HG03469 (cell line): Measurements from ENCODE around the gene TJP3.

Experiments
- ATAC-seq: cut with Tn5 transposase; IDR thresholded peaks from one replicate; pipeline ENCODE4 v1.9.1; 2021; ENCODE audit warnings: mild to moderate bottlenecking, moderate library complexity, moderate number of reproducible peaks; ENCODE audit not compliant: unreplicated experiment

TJP3 gene

DNA sequence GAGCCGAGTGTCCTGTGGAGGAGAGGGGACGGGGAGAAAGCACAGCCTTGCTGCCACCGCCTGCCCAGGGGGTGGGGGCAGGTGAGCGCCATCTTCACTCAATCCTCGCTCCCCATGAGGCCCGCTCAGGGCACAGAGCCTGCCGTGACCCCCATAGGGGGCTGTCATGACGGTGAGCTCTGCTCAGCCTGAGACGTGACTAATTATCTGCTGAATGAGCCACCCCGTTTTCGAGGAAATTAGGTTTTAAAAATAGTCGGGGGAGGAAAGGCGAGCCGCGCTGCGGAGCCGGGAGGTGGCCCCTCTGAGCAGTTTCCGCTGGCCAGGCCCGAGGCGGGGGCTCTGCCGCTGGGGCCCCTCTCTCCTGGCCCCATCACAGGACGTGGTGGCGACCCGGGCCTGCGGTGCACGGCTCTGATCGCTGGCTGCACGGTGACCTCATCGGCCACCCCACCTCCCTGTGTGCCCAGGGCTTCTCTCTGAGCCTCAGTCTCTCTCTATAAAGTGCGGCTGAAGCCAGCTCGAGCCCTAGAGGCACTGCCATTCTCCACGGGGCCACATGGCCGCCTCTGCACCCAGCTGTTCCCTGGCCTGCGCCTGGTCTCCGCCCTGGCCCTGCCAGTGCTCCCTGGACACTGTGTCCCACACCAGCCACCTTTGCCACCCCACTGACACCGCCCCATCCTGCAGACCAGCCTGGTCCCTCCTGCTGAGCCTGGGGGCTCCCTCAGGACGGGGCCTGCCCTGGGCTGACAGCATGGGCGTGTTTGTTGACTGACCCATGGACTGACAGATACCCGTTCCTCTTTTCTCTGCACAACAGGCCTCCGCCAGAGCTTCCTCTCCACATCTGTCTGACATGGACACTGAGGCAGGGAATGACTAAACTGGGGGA is 36.3 kb upstream of the TJP3 start:
- no peak for ATAC-seq

DNA sequence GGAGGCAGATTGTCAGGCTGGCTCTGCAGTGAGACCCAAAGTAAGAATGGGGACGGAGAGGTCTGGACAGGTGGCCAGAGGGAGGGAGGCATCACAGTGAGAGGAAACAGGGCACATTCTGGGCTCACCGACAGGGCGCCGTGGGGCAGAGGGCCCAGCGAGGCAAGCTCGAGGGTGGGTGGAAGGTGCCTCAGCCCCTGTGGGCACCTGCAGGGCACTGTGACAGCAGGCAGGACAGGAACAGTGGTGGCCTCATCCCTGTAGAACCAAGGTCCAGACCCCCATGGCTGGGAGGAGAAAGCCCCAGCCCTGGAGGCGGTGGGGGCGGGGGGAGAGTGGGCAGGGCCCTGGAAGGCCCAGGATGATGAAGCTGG is 35.6 kb upstream of the TJP3 start:
- no peak for ATAC-seq

- no peak for ATAC-seq
Observed at GRCh38 chr19:3672993-3673392, 35.2 kb upstream of the TJP3 start.

DNA sequence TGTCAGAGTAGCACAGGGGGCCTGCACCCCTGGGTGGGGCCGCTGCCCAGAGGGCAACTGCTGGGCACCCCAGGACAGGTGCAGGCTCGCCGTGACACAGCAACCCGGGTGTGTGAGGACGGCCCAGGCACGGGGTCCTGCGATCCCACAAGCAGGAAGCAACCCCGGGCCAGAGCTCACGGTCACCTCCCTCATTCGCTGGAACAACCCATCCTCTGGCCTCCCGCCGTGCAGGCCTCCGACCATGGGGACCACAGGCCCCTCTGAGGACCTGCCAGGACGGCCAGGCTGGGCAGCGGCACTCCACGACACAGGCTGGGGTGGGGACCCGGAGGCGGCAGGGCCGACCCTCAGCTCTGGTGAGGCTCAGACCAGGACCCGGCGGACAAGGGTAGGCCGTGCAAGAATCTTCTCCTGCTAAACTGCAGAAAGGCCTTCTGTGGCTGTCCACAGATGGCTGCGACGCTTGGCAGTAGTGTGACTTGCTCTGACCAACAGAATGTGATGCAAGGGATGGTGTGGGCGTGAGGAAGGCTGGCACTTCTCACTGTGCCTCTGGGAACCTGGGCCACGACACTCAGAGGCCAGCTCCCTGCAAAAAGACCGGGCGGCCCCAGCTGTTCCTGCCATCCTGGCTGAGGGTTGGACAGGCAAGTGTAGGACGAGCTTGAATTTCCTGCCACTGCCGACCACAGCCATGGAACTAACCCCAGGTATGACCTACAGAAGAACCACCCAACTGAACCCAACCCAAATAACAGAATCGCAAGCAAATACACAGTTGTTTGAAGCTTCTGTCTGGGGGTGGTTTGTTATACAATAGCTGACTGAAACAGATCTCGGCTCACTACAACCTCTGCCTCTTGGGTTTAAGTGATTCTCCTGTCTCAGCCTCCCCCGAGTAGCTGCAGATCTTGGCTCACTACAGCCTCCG is 34.4 kb upstream of the TJP3 start:
- ATAC-seq, result no peak

- no peak for ATAC-seq
Observed at GRCh38 chr19:3674784-3675543, 33.2 kb upstream of the TJP3 start.

DNA sequence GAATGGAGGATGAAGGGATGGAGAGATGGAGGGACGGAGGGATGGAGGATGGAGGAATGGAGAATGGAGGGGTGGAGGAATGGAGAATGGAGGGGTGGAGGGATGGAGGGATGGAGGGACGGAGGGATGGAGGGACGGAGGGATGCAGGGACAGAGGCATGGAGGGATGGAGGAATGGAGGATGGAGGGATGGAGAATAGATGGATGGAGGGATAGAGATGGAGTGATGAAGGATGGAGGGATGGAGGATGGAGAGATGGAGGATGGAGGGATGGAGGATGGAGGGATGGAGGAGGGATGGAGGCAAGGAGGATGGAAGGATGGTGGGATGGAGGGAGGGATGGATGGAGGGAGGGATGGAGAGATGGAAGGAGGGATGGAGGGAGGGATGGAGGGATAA is 30.0 kb upstream of the TJP3 start:
- ATAC-seq, result no peak

GRCh38 chr19:3679138-3679537 is 29.0 kb upstream of the TJP3 start:
- ATAC-seq, result no peak

GRCh38 chr19:3679581-3679980 is 28.6 kb upstream of the TJP3 start:
- ATAC-seq, result no peak

DNA sequence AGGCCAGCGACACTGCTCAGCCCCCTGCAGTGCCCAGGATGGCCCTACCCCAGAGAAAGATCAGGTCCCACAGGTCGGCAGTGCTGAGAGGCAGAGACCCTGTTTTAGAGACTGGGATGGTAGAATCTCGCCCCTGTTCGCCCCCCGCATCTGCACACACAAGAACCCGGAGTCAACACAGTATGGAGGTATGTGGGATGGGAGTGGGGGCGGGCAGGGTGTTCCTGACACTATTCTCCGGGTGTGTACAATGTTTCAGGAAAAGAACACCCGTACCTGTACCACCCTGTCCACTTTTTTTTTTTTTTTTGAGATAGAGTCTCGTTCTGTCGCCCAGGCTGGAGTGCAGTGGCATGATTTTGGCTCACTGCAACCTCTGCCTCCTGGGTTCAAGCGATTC is 27.2 kb upstream of the TJP3 start:
- ATAC-seq, result no peak

DNA sequence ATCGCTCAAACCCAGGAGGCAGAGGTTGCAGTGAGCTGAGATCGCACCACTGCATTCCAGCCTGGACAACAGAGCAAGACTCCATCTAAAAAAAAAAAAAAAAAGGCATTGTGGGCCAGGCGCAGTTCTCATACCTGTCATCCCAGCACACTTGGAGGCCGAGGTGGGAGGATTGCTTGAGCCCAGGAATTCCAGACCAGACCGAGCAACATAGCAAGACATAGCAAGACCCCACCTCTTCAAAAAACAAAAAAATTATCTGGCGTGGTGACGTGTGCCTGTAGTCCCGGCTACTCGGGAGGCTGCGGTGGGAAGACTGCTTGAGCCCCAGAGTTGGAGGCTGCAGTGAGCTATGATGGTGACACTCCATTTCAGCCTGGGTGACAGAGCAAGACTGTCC is 25.9 kb upstream of the TJP3 start:
- ATAC-seq, result no peak

GRCh38 chr19:3682741-3683404 is 25.3 kb upstream of the TJP3 start:
- ATAC-seq, result no peak

DNA sequence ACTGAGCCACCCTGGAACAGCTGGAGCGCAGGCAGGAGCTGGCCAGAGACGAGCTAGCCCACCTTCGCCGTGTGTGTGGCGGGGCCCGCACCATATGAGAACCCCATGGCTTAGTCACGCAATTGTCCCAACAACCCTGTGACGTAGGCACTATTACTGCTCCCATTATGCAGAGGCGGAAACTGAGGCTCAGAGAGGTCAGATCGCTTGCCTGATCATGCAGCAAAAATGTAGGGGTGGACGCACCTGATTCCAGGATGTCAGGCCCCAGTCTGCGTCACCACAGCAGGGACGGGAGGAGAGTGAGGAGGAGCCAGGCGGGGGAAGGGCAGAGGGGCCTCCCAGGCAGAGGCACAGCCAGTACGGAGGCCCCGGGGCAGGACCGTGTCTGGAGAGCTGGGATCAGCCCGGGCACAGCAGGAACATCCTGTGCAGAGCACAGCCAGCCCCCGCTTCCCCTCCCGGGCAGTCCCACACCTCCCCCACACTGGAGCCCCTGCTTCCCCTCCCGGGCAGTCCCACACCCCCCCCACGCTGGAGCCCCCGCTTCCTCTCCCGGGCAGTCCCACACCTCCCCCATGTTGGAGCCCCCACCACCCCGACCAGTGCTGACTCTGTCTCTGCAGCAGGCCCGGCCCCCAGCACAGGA is 24.7 kb upstream of the TJP3 start:
- no peak for ATAC-seq

GRCh38 chr19:3684054-3684816 is 23.9 kb upstream of the TJP3 start:
- no peak for ATAC-seq

- ATAC-seq, result no peak
Observed at GRCh38 chr19:3684817-3685410, 23.3 kb upstream of the TJP3 start.

DNA sequence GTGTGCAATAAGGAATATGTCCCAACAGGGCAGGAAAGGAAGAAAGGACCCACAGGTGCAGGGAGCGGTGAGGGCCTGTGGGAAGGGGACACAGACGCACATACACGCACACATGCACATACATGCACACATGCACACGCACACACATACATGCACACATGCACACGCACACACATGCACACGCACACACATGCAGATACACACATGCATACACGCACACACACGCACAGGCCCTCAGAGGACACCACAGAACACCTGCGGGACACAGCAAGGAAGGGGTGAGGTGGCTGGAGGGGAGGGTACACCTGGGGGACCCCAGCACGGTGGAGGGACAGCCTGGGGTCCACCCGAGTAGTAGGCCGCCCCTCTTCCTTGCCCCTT is 20.8 kb upstream of the TJP3 start:
- no peak for ATAC-seq

GRCh38 chr19:3687774-3688706 is 20.1 kb upstream of the TJP3 start:
- no peak for ATAC-seq

GRCh38 chr19:3690551-3691371 is 17.4 kb upstream of the TJP3 start:
- ATAC-seq, result no peak
